Progenitor cell of endocrine pancreas (in vitro differentiated cells): Measurements from ENCODE around the gene KLHL3. TPM values are rescaled to one million over a fixed set of nuclear protein-coding genes. Genes with fewer than 3 reads are reported as not detected.

Experiments
- DNase-seq: peaks from one replicate; pipeline ENCODE4 v3.0.0; 2021; ENCODE audit warnings: low spot score; ENCODE audit not compliant: unreplicated experiment
- H3K27ac Mint-ChIP-seq: 2 replicates; pipeline ENCODE4 v1.8.0; 2021; ENCODE audit warnings: mild to moderate bottlenecking, moderate library complexity, mixed read lengths
- H3K27me3 Mint-ChIP-seq: 2 replicates; pipeline ENCODE4 v1.8.0; 2021; ENCODE audit warnings: mixed read lengths
- H3K36me3 Mint-ChIP-seq: 2 replicates; pipeline ENCODE4 v1.8.0; 2022; ENCODE audit warnings: mixed read lengths; ENCODE audit not compliant: insufficient read depth
- H3K4me1 Mint-ChIP-seq: 2 replicates; pipeline ENCODE4 v1.8.0; 2021; ENCODE audit warnings: low read depth, mixed read lengths
- H3K4me3 Mint-ChIP-seq: 2 replicates; pipeline ENCODE4 v1.8.0; 2021; ENCODE audit warnings: low read depth, mild to moderate bottlenecking, moderate library complexity, mixed read lengths
- H3K9me3 Mint-ChIP-seq: 2 replicates; pipeline ENCODE4 v1.8.0; 2021; ENCODE audit warnings: low read depth, mixed read lengths
- CTCF ChIP-seq: fragments of 200-600 bp; sonication (generic); IDR thresholded peaks from one replicate; pipeline ENCODE4 v1.5.0; 2021; ENCODE audit warnings: antibody characterized with exemption, mild to moderate bottlenecking; ENCODE audit not compliant: unreplicated experiment
- total RNA-seq: library from RNA; stranded (reverse); gene quantifications from 2 replicates; pipeline ENCODE4 v1.2.1, GENCODE V29; 2021

The KLHL3 gene
- total RNA-seq, 1 donor from 2014 or later, result 34.7 TPM

DNA sequence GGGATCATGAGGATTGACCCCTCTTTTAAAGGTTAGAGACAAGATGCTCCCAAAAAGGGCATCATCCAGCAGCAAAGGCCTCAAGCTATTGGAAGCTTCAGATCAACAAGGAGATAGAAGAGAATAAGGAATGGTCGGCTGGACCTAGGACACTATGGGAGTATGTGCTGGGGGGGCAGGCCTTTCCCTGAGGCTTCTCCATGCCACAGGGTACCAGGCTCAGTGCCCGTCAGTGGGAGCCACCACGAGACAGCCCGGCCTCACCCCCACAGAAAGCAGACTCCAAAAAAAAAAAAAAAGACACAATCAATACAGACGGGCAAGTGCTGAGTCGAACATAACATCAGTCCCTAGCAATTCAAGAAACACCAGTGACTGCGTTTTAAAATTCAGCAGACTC is 117.4 kb downstream of the KLHL3 start:
- Mint-ChIP-seq H3K4me3 (no peak overlapping the region), H3K36me3 (peaks cover 6% of the 10 kb centered on the region), H3K9me3 (no peaks in the 10 kb centered on the region), H3K27me3 (no peaks in the 10 kb centered on the region), H3K27ac (no peak overlapping the region), H3K4me1 (no peaks in the 10 kb centered on the region)
- no peak for TF ChIP-seq CTCF
- no peak for DNase-seq

- Mint-ChIP-seq H3K27me3 (no peaks in the 10 kb centered on the region), H3K9me3 (no peaks in the 10 kb centered on the region), H3K4me1 (no peaks in the 10 kb centered on the region), H3K4me3 (no peak overlapping the region), H3K36me3 (peaks cover 6% of the 10 kb centered on the region), H3K27ac (no peak overlapping the region)
- no peak for DNase-seq
- TF ChIP-seq CTCF, result no peak
Measured at GRCh38 chr5:137617528-137618205, 118.2 kb downstream of the KLHL3 start.

- Mint-ChIP-seq H3K27me3 (peaks cover under 1% of the 10 kb centered on the region), H3K27ac (no peak overlapping the region), H3K9me3 (no peaks in the 10 kb centered on the region), H3K4me3 (no peak overlapping the region), H3K4me1 (peaks cover 5% of the 10 kb centered on the region), H3K36me3 (peaks cover 2% of the 10 kb centered on the region)
- no peak for DNase-seq
- TF ChIP-seq CTCF, result no peak
Measured at GRCh38 chr5:137616046-137616445, 119.8 kb downstream of the KLHL3 start.

- no peak overlapping the region for H3K27ac Mint-ChIP-seq
- peaks cover 5% of the 10 kb centered on the region for H3K4me1 Mint-ChIP-seq
- peaks cover 1% of the 10 kb centered on the region for H3K36me3 Mint-ChIP-seq
- no peak for TF ChIP-seq CTCF
- H3K9me3 Mint-ChIP-seq, result no peaks in the 10 kb centered on the region
- H3K4me3 Mint-ChIP-seq, result no peak overlapping the region
- peaks cover 7% of the 10 kb centered on the region for H3K27me3 Mint-ChIP-seq
- no peak for DNase-seq
Measured at GRCh38 chr5:137615171-137615775, 120.6 kb downstream of the KLHL3 start.

GRCh38 chr5:137613554-137614265 is 122.2 kb downstream of the KLHL3 start:
- no peak for TF ChIP-seq CTCF
- peaks cover 7% of the 10 kb centered on the region for H3K27me3 Mint-ChIP-seq
- peaks cover 5% of the 10 kb centered on the region for H3K4me1 Mint-ChIP-seq
- no peaks in the 10 kb centered on the region for H3K9me3 Mint-ChIP-seq
- no peak for DNase-seq
- peak overlapping the region; percentile 68 for H3K27ac Mint-ChIP-seq
- no peaks in the 10 kb centered on the region for H3K36me3 Mint-ChIP-seq
- no peak overlapping the region for H3K4me3 Mint-ChIP-seq
